ENCODE measurements around the gene POLE2. TPM values are rescaled to one million over a fixed set of nuclear protein-coding genes. Genes with fewer than 3 reads are reported as not detected.
A peak's percentile ranks its signal among the peaks of the same experiment; 100 is the strongest.
"Not testable (repeated sequence)": the region's sequence is repeated elsewhere in the genome, so short reads cannot be mapped to it uniquely, and the experiment has no call there.

POLE2 gene
- total RNA-seq, 1 donor from 2014 or later, result 26.8 TPM

DNA sequence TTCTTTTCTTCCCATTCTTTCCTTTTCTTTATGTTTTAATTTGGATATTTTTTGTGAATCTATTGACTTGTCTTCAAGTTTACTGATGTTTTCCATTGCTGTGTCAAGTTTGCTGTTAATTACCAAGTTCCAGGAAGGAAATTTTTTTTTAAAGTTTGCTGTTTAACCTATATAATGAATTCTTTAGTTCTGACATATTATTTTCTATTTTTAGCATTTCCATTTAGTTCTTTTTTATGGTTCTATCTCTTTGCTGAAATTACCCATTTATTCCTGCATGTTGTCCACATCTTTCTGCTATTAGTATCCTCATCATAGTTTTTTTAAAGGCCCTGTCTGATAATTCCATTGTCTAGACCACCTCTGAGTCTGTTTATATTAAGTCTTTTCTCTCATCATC, 32.7 kb upstream of the POLE2 start:
- Mint-ChIP-seq H3K27me3 (ENCODE audit: low read depth) (no peaks in the 10 kb centered on the region), H3K4me3 (no peak overlapping the region), H3K9me3 (peaks cover 3% of the 10 kb centered on the region), H3K36me3 (ENCODE audit: low read depth) (peaks cover 10% of the 10 kb centered on the region), H3K4me1 (no peaks in the 10 kb centered on the region), H3K27ac (ENCODE audit: unreplicated experiment) (no peak overlapping the region)
- TF ChIP-seq, protein P1, sequence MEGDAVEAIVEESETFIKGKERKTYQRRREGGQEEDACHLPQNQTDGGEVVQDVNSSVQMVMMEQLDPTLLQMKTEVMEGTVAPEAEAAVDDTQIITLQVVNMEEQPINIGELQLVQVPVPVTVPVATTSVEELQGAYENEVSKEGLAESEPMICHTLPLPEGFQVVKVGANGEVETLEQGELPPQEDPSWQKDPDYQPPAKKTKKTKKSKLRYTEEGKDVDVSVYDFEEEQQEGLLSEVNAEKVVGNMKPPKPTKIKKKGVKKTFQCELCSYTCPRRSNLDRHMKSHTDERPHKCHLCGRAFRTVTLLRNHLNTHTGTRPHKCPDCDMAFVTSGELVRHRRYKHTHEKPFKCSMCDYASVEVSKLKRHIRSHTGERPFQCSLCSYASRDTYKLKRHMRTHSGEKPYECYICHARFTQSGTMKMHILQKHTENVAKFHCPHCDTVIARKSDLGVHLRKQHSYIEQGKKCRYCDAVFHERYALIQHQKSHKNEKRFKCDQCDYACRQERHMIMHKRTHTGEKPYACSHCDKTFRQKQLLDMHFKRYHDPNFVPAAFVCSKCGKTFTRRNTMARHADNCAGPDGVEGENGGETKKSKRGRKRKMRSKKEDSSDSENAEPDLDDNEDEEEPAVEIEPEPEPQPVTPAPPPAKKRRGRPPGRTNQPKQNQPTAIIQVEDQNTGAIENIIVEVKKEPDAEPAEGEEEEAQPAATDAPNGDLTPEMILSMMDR (conservative IDR thresholded peaks at IDR 0.05), result no peak
- DNase-seq (ENCODE audit: low read depth, low spot score), result no peak

DNA sequence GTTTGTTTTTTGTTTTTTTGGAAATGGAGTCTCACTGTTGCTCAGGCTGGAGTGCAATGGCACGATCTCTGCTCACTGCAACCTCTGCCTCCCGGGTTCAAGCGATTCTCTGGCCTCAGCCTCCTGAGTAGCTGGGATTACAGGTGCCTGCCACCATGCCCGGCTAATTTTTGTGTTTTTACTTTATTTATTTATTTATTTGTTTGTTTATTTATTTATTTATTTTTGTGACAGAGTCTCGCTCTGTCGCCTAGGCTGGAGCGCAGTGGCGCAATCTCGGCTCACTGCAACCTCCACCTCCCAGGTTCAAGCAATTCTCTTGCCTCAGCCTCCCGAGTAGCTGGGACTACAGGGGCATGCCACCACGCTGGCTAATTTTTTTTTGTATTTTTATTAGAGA, 23.0 kb upstream of the POLE2 start:
- not testable (repeated sequence) for H3K9me3 Mint-ChIP-seq; H3K27ac Mint-ChIP-seq (ENCODE audit: unreplicated experiment); H3K4me1 Mint-ChIP-seq; H3K36me3 Mint-ChIP-seq (ENCODE audit: low read depth); H3K27me3 Mint-ChIP-seq (ENCODE audit: low read depth); DNase-seq (ENCODE audit: low read depth, low spot score); H3K4me3 Mint-ChIP-seq

DNA sequence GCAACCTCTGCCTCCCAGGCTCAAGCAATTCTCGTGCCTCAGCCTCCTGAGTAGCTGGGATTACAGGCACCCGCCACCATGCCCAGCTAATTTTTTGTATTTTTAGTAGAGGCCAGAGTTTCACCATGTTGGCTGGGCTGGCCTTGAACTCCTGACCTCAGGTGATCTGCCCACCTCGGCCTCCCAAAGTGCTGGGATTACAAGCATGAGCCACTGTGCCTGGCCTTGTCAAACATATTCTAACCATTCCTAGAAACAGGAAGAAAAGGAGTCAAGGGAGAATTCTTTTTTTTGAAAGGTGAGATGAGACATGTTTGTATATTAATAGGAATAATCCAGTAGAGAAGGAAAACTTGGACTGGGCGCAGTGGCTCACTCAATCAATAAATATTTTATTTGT, 16.5 kb upstream of the POLE2 start:
- not testable (repeated sequence) for H3K36me3 Mint-ChIP-seq (ENCODE audit: low read depth); H3K9me3 Mint-ChIP-seq; H3K4me3 Mint-ChIP-seq; H3K27ac Mint-ChIP-seq (ENCODE audit: unreplicated experiment); H3K27me3 Mint-ChIP-seq (ENCODE audit: low read depth); H3K4me1 Mint-ChIP-seq; DNase-seq (ENCODE audit: low read depth, low spot score)

- Mint-ChIP-seq H3K27me3 (ENCODE audit: low read depth) (no peaks in the 10 kb centered on the region), H3K27ac (ENCODE audit: unreplicated experiment) (no peak overlapping the region), H3K36me3 (ENCODE audit: low read depth) (peaks cover 2% of the 10 kb centered on the region), H3K9me3 (no peaks in the 10 kb centered on the region), H3K4me3 (no peak overlapping the region), H3K4me1 (no peaks in the 10 kb centered on the region)
- TF ChIP-seq, protein P1 (conservative IDR thresholded peaks at IDR 0.05), result no peak
- DNase-seq (ENCODE audit: low read depth, low spot score), result no peak
Measured at GRCh38 chr14:49703965-49704364, 16.0 kb upstream of the POLE2 start.

DNA sequence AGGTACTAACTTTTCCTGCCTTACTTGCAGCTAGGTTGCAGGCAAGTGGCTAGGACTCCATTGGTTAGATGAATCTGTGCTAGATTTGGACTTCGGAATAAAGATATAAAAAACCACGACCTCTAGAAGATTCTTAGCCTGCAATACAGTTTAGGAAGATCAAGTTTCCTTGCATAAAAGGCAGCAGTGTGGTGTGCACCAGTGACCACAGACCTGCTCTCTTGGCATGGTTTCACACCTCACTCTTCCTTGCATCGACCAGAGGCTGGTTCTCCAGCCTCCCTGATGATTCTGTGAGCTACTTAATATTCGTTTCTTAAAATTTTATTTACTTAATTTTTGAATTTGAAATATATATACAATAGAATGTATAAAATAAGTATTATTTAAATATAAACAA, 14.7 kb upstream of the POLE2 start:
- Mint-ChIP-seq H3K27ac (ENCODE audit: unreplicated experiment) (no peak overlapping the region), H3K27me3 (ENCODE audit: low read depth) (no peaks in the 10 kb centered on the region), H3K36me3 (ENCODE audit: low read depth) (peaks cover 2% of the 10 kb centered on the region), H3K4me1 (no peaks in the 10 kb centered on the region), H3K4me3 (no peak overlapping the region), H3K9me3 (no peaks in the 10 kb centered on the region)
- TF ChIP-seq, protein P1 (conservative IDR thresholded peaks at IDR 0.05), result no peak
- no peak for DNase-seq (ENCODE audit: low read depth, low spot score)

GRCh38 chr14:49693735-49694124, 5.7 kb upstream of the POLE2 start:
- Mint-ChIP-seq H3K4me1 (peaks cover 35% of the 10 kb centered on the region), H3K4me3 (peak overlapping the region; percentile 80)
- not testable (repeated sequence) for H3K36me3 Mint-ChIP-seq (ENCODE audit: low read depth); H3K9me3 Mint-ChIP-seq; DNase-seq (ENCODE audit: low read depth, low spot score); H3K27me3 Mint-ChIP-seq (ENCODE audit: low read depth); H3K27ac Mint-ChIP-seq (ENCODE audit: unreplicated experiment)

DNA sequence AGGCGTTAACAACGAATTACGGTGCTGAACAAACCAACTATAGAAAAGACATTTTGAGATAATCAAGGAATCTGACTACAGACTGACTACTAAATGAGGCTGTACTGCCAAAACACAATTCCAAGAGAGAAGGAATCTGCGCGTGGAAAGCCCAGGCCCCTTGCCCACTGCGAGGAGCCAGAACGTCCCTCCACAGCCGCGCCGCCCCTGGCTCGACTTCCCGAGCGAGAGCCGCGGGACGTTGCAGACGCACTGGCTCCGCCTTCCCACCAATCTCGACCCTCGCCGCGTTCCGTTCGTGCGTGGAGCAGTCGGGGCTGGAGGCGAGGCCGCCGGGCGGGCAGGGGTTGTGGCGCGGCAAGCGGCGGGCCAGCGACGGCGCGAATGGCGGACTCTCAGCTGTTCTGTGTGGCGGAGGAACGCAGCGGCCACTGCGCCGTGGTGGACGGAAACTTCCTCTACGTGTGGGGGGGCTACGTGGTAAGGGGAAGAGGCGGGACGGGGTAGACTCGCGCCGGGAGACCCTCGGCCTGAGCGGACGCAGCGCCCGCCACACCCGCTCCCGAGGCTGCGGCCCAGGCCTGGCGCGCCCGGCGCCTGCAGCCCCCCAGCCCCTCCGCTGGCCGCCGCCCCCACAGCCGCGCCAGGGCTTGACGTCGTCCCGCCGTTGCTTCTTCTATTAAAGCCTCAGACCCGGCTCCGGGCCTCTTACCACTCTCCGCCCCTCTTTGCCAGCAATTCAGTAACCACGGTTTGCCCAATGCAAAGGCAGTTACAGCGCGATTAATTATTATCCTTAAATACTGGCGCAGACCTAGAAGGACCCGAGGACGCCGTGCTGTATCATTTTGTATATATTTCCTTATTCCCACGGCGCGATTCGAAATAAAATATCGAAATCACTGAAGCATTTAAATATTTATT, 5.1 kb upstream of the POLE2 start, which contains the start of gene KLHDC1:
Gene KLHDC1 (plus strand): TSS at position 310 of the 924 bp plus-strand sequence. CDS start 75 bp downstream, at position 385.
- TF ChIP-seq, protein P1 (conservative IDR thresholded peaks at IDR 0.05), result no peak
- peak within 1 kb of the TSS; percentile 86 for H3K27ac Mint-ChIP-seq (ENCODE audit: unreplicated experiment)
- H3K27me3 Mint-ChIP-seq (ENCODE audit: low read depth), result no peaks in the 10 kb centered on the region
- peak within 1 kb of the TSS; percentile 80 for H3K4me3 Mint-ChIP-seq
- peak; percentile 56 for DNase-seq (ENCODE audit: low read depth, low spot score)
- H3K36me3 Mint-ChIP-seq (ENCODE audit: low read depth), result no peaks in the 10 kb centered on the region
- H3K4me1 Mint-ChIP-seq, result peaks cover 41% of the 10 kb centered on the region
- no peaks in the 10 kb centered on the region for H3K9me3 Mint-ChIP-seq
